Spleen (tissue), 11 donors: Measurements from ENCODE around the gene GET4. TPM values are rescaled to one million over a fixed set of nuclear protein-coding genes. Genes with fewer than 3 reads are reported as not detected.
"Not testable (repeated sequence)": the region's sequence is repeated elsewhere in the genome, so short reads cannot be mapped to it uniquely, and the experiment has no call there.

Experiments
- DNase-seq: peaks from one replicate; pipeline ENCODE4 v3.0.0-alpha.2; 2020
- H3K27ac ChIP-seq, 8 donors: fragments of 200-600 bp; sonication (generic) in 7 of 8; 1 replicate in 4 of 8; 2 replicates in 4 of 8; pipeline versions ENCODE4 v1.5.0 to v1.8.0; 2016 to 2021; ENCODE audit warnings: inconsistent platforms in 4 of 8, mild to moderate bottlenecking in 4 of 8, moderate library complexity in 1 of 8
- H3K27me3 ChIP-seq, 7 donors: fragments of 200-600 bp; sonication (generic) in 6 of 7; replicated peaks in 1 of 7; 1 replicate in 4 of 7; 2 replicates in 3 of 7; pipeline versions ENCODE4 v1.5.0 to v1.8.0; 2016 to 2021; ENCODE audit warnings: inconsistent platforms in 3 of 7, mild to moderate bottlenecking in 1 of 7
- H3K36me3 ChIP-seq, 6 donors: fragments of 200-600 bp; sonication (generic) in 5 of 6; 1 replicate in 4 of 6; 2 replicates in 2 of 6; pipeline versions ENCODE4 v1.5.0 to v1.8.0; 2016 to 2021; ENCODE audit warnings: inconsistent platforms in 2 of 6
- H3K4me1 ChIP-seq, 6 donors: fragments of 200-600 bp; sonication (generic) in 5 of 6; 1 replicate in 3 of 6; 2 replicates in 3 of 6; pipeline versions ENCODE4 v1.5.0 to v1.8.0; 2016 to 2021; ENCODE audit warnings: inconsistent platforms in 3 of 6
- H3K4me3 ChIP-seq, 8 donors: fragments of 200-600 bp; sonication (generic) in 7 of 8; 1 replicate in 4 of 8; 2 replicates in 4 of 8; pipeline versions ENCODE4 v1.5.0 to v1.8.0; 2016 to 2021; ENCODE audit warnings: inconsistent platforms in 4 of 8, mild to moderate bottlenecking in 4 of 8, moderate library complexity in 2 of 8
- H3K9me3 ChIP-seq, 8 donors: fragments of 200-600 bp; sonication (generic) in 7 of 8; 1 replicate in 4 of 8; 2 replicates in 4 of 8; pipeline versions ENCODE4 v1.5.0 to v1.8.0; 2016 to 2021; ENCODE audit warnings: inconsistent platforms in 4 of 8
- CTCF ChIP-seq, 11 experiments: fragments of 200-600 bp in 7 of 11; fragments of 450-650 bp in 4 of 11; sonication (generic) in 4 of 11; IDR thresholded peaks in 8 of 11; conservative IDR thresholded peaks in 3 of 11; 1 replicate in 7 of 11; 2 replicates in 4 of 11; pipeline versions ENCODE4 v1.4.0 to v1.8.0; 2016 to 2021; ENCODE audit warnings: antibody characterized with exemption in 11 of 11, inconsistent platforms in 4 of 11, mild to moderate bottlenecking in 1 of 11
- POLR2A ChIP-seq, 3 donors: fragments of 450-650 bp; IDR thresholded peaks; one replicate each; pipeline ENCODE4 v1.5.1; 2017; ENCODE audit warnings: antibody characterized with exemption in 3 of 3, mild to moderate bottlenecking in 1 of 3
- POLR2AphosphoS5 ChIP-seq, 3 donors: sonication (generic); formaldehyde crosslinking; IDR thresholded peaks; one replicate each; pipeline ENCODE4 v1.5.1; 2017; ENCODE audit warnings: antibody characterized with exemption in 3 of 3
- WGBS, 5 donors: extraction: QIAGEN DNeasy Blood & Tissue Kit in 3 of 5; methylation state at CpG; one replicate each; pipeline versions ENCODE4 v1.1.5 to v1.1.7; 2013 to 2018; 5-methylcytosine and 5-hydroxymethylcytosine counted together
- intact Hi-C: fragments of 100-400 bp; cut with DNase I; formaldehyde crosslinking; loops from one replicate; pipeline ENCODE4 v1.15.0; 2023; ENCODE audit warnings: low total_unique reads
- polyA plus RNA-seq, 3 donors: library from polyadenylated mRNA; stranded (reverse); fragments of 200-250 nt; gene quantifications; one replicate each; pipeline ENCODE4 v1.2.1, GENCODE V29; 2013
- total RNA-seq, 7 donors: library from RNA; depleted of rRNA in 3 of 7; stranded (reverse); fragments of >200 nt in 3 of 7; fragmentation: NEBNext Ultra II Directional in 4 of 7; extraction: Animal tissue kit (Norgen Biotek cat#: 25700) in 4 of 7; gene quantifications; one replicate each; pipeline versions ENCODE4 v1.1.0 to v1.2.1, GENCODE V29; 2016 to 2021
- donor health status: healthy with polysubstance abuse.
- donor health status: DM: no; HTN: no; CAD: no; lungs with moderate emphysema.
- donor health status: DM: no; HTN: no; CAD: no.
- donor health status: Bipolar disorder and iron deficiency.
- donor health status: healthy.
- donor health status: DM: no; HTN: no; CAD: no.
- donor health status: DM: yes; HTN: yes; CAD: no.

The GET4 gene
- total and polyA plus RNA-seq, 10 donors = 25.4 to 63.0 (median 36.1) TPM

- Histone ChIP-seq H3K27me3 (peaks cover 0 to 9% (median 0%) of the 10 kb centered on the region in 7 donors), H3K4me3 (peak overlapping the region; percentile 0 to 71 (median 32)), H3K36me3 (peaks cover 0 to 27% (median 0%) of the 10 kb centered on the region in 6 donors), H3K4me1 (peaks cover 16 to 77% (median 49%) of the 10 kb centered on the region in 6 donors), H3K9me3 (no peaks in the 10 kb centered on the region), H3K27ac (peak overlapping the region; percentile 76 to 95 (median 87))
- TF ChIP-seq POLR2A (IDR thresholded peaks at IDR 0.05) (no peak), CTCF (IDR thresholded peaks at IDR 0.05 in 8 of 11, conservative IDR thresholded peaks at IDR 0.05 in 3 of 11) (no peak), POLR2AphosphoS5 (IDR thresholded peaks at IDR 0.05) (no peak)
- WGBS, 5 donors = 32 to 59% (median 38%) methylated on average over 22 to 29 of the region's 29 CpGs
- intact Hi-C loops = no loop called here
- DNase-seq = peak; percentile 84
These were observed 46.2 kb downstream of the GET4 start for GRCh38 chr7:922334-923107.

- TF ChIP-seq POLR2AphosphoS5 (IDR thresholded peaks at IDR 0.05) (peak; percentile 81 to 89 (median 83)), CTCF (IDR thresholded peaks at IDR 0.05 in 8 of 11, conservative IDR thresholded peaks at IDR 0.05 in 3 of 11) (no peak), POLR2A (IDR thresholded peaks at IDR 0.05) (peak in 1 of 3 donors; percentile 6)
- H3K27me3 ChIP-seq = peaks cover 0 to 9% (median 0%) of the 10 kb centered on the region in 7 donors
- H3K36me3 ChIP-seq = peaks cover 0 to 22% (median 0%) of the 10 kb centered on the region in 6 donors
- 13 to 36% (median 26%) methylated on average over 12 to 40 of the region's 40 CpGs for WGBS, 5 donors
- H3K27ac ChIP-seq = peak overlapping the region; percentile 76 to 95 (median 87)
- H3K9me3 ChIP-seq = no peaks in the 10 kb centered on the region
- peak overlapping the region; percentile 8 to 71 (median 32) for H3K4me3 ChIP-seq
- H3K4me1 ChIP-seq = peaks cover 16 to 86% (median 49%) of the 10 kb centered on the region in 6 donors
- DNase-seq = peak; percentile 96
- intact Hi-C loops = no loop called here
These were observed 47.0 kb downstream of the GET4 start for GRCh38 chr7:923108-924041.

- intact Hi-C loops, H3K9me3 ChIP-seq, H3K27me3 ChIP-seq: not testable (repeated sequence)
- 71 to 87% (median 80%) methylated on average over 1 to 25 of the region's 25 CpGs for WGBS, 5 donors
- Histone ChIP-seq H3K4me1 (peaks cover 16 to 92% (median 49%) of the 10 kb centered on the region in 6 donors), H3K36me3 (peaks cover 0 to 15% (median 0%) of the 10 kb centered on the region in 6 donors), H3K4me3 (peak overlapping the region in 3 of 8 donors; percentile 38 to 71 (median 42)), H3K27ac (peak overlapping the region in 4 of 8 donors; percentile 90 to 95 (median 90))
- peak; percentile 82 for DNase-seq
These were observed 47.7 kb downstream of the GET4 start for GRCh38 chr7:924042-924441.

GRCh38 chr7:924541-925231, 48.3 kb downstream of the GET4 start:
- H3K4me1 ChIP-seq = peaks cover 16 to 99% (median 49%) of the 10 kb centered on the region in 6 donors
- peak overlapping the region in 4 of 8 donors; percentile 38 to 95 (median 64) for H3K27ac ChIP-seq
- TF ChIP-seq POLR2AphosphoS5 (IDR thresholded peaks at IDR 0.05) (peak in 2 of 3 donors; percentile 29 to 49), POLR2A (IDR thresholded peaks at IDR 0.05) (no peak), CTCF (IDR thresholded peaks at IDR 0.05 in 8 of 11, conservative IDR thresholded peaks at IDR 0.05 in 3 of 11) (no peak)
- intact Hi-C loops = no loop called here
- no peaks in the 10 kb centered on the region for H3K9me3 ChIP-seq
- peak; percentile 81 for DNase-seq
- peaks cover 0 to 12% (median 0%) of the 10 kb centered on the region in 6 donors for H3K36me3 ChIP-seq
- WGBS, 5 donors = 45 to 59% (median 50%) methylated on average over 21 to 24 of the region's 24 CpGs
- H3K4me3 ChIP-seq = peak overlapping the region in 1 of 8 donors; percentile 71
- H3K27me3 ChIP-seq = peaks cover 0 to 9% (median 0%) of the 10 kb centered on the region in 7 donors
